Right hindlimb (tissue), 1 donor: ENCODE results near the gene ZMAT3.
"Not testable (repeated sequence)": the region's sequence is repeated elsewhere in the genome, so short reads cannot be mapped to it uniquely, and the experiment has no call there.

Experiments
- DNase-seq: peaks from one replicate; pipeline ENCODE4 v3.0.0-alpha.2; 2018

ZMAT3 gene

GRCh38 chr3:179067839-179068238, 3.8 kb downstream of the ZMAT3 start:
- DNase-seq, result no peak

GRCh38 chr3:179067291-179067690, 4.3 kb downstream of the ZMAT3 start:
- DNase-seq, result no peak

- no peak for DNase-seq
These were observed 7.6 kb downstream of the ZMAT3 start for GRCh38 chr3:179063945-179064560.

DNA sequence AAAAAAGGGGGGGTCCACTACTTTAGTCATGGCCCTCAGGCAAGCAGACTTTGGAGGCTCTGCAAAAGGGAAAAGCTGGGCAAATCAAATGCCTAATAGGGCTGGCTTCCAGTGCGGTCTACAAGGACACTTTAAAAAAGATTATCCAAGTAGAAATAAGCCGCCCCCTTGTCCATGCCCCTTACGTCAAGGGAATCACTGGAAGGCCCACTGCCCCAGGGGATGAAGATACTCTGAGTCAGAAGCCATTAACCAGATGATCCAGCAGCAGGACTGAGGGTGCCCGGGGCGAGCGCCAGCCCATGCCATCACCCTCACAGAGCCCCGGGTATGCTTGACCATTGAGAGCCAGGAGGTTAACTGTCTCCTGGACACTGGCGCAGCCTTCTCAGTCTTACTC, 15.3 kb downstream of the ZMAT3 start:
- no peak for DNase-seq

DNA sequence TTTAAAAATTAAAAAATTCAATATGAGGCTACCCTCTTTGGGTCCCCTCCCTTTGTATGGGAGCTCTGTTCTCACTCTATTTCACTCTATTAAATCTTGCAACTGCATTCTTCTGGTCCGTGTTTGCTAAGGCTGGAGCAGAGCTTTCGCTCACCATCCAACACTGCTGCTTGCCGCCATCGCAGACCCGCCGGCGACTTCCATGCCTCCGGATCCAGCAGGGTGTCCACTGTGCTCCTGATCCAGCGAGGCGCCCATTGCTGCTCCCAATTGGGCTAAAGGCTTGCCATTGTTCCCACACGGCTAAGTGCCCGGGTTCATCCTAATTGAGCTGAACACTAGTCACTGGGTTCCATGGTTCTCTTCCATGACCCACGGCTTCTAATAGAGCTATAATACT, 17.0 kb downstream of the ZMAT3 start:
- not testable (repeated sequence) for DNase-seq

DNA sequence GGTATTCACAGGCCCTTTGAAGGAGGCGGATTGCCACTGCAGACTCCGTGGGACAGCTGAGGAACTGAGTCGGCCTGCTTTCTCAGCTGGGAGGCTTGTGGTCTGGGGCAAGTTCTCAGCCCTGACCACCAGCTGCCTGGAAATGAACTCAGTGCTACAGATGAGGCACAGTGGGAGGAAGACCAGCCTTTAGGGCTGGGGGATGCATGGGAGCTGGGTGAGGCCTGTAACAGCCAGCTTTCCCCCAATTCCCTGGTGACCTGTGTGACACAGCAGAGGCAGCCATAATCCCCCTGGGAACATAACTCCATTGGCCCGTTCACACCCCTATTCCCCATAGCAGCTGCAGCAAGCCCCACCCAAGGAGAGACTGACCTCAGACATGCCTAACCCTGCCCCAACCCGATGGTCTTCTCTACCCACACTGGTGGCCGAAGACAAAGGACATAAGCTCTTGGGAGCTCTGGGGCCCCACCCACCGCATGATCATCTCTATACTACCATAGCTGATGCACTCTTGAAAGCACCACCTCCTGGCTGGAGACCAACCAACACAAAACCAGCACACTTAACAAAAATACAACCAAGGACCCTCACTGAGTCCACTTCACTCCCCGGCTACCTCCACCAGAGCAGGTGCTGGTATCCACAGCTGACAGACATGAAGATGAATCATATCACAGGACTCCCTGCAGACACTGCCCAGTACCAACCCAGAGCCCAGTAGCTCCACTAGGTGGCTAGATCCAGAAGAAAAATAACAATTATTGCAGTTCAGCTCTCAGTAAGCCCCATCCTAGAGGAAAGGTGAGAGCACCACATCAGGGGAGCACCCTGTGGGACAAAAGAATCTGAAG, 24.9 kb downstream of the ZMAT3 start:
- DNase-seq, result no peak

- DNase-seq, result no peak
These were observed 25.7 kb downstream of the ZMAT3 start for GRCh38 chr3:179045719-179046402.

- DNase-seq, result not testable (repeated sequence)
These were observed 32.7 kb downstream of the ZMAT3 start for GRCh38 chr3:179038899-179039251.

- DNase-seq, result no peak
These were observed 33.3 kb downstream of the ZMAT3 start for GRCh38 chr3:179038216-179038898.

- DNase-seq, result no peak
These were observed 34.3 kb downstream of the ZMAT3 start for GRCh38 chr3:179037351-179037750.

GRCh38 chr3:179036626-179037300, 34.8 kb downstream of the ZMAT3 start:
- DNase-seq, result no peak

GRCh38 chr3:179036226-179036625, 35.4 kb downstream of the ZMAT3 start:
- no peak for DNase-seq

- DNase-seq, result no peak
These were observed 36.4 kb downstream of the ZMAT3 start for GRCh38 chr3:179035232-179035631.

DNA sequence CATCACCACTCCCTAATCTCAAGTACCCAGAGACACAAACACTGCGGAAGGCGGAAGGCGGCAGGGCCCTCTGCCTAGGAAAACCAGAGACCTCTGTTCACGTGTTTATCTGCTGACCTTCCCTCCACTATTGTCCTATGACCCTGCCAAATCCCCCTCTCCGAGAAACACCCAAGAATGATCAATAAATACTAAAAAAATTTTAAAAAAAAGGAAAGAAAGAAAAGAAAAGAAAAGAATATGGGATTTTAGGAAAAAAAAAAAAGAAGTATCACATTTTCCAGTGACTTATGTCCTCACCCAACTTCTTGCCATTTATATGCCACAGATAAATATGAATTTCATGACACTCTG, 38.3 kb downstream of the ZMAT3 start:
- not testable (repeated sequence) for DNase-seq

- not testable (repeated sequence) for DNase-seq
These were observed 38.9 kb downstream of the ZMAT3 start for GRCh38 chr3:179032454-179033303.

DNA sequence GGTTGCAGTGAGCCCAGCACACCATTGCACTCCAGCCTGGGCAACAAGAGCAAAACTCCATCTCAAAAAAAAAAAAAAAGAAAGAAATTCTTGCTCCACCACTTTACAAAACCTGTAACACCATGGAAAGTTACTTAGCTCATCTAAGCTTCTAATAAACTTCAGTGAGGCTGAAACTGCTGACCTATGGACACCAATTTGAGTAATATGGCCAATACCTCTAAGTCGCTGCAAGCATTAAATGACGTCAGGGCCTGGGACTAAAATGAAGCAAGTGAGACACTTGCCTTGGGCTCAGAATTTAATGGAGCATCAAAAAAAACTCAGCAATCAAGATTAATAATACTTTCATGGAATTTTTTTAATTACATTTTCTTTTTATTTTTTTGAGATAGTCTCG, 42.5 kb downstream of the ZMAT3 start:
- DNase-seq, result no peak

DNA sequence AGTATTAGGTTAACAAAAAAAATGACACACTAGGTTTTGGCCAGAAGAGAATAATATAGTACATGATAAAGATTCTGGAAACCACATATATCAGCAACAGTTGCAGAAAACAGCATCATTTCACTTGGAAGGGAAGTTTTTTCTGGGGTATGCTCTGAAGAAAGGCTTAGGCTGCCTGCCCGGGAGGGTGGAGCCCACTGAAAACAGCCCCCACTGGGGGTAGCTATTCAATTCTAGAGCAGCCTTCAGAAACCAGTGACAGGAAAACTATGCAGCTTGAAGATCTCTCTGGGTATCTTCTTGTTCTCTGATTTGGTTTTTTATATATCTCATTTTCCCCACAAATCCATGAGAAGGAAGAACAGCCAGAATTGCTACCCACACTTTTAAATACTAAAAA, 43.2 kb downstream of the ZMAT3 start:
- DNase-seq, result no peak

DNA sequence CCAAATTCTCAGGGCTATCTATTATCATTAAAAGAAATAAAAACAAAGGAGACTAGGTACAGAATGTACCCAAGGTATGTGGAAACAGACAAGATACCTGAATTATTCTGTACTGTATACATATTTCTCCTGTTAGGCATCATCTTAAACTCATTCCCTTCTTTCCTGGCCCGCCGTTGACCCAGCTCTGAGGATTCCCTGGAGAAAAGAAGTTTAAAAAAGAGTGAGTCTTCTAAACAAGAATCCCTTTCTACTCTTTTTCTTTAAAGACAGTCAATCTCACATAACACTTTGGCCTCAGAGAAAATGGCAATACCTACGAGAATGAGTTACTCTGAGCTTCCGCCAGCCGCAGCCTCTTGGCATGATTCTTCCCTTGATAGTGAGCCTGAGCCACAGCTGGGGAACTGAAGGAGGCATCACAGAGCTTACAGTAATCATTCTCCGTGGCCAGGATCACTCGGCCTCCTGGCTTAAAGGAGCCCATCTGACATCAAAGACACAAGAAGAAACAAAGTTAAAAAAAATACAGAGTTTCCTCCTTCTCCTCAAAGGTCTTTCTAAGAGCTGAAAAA, 44.2 kb downstream of the ZMAT3 start:
- no peak for DNase-seq

DNA sequence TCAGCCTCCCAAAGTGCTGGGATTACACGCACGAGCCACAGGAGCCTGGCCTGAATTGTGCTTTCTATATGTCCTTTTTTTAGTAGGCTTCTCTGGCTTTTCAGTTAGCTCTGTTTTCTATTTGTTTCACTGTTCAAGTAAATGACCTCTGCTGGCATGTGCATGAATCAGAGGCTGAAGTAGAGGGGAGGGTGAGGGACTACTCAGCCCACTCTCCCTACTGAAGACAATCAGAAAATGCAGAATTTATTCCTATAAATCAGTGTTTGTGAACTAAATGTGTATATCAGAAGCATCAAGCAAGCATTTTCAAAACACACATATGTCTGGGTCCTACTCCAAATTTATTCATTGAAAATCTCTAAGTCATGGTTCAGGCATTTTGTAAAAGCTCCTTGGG, 45.0 kb downstream of the ZMAT3 start:
- DNase-seq, result no peak

DNA sequence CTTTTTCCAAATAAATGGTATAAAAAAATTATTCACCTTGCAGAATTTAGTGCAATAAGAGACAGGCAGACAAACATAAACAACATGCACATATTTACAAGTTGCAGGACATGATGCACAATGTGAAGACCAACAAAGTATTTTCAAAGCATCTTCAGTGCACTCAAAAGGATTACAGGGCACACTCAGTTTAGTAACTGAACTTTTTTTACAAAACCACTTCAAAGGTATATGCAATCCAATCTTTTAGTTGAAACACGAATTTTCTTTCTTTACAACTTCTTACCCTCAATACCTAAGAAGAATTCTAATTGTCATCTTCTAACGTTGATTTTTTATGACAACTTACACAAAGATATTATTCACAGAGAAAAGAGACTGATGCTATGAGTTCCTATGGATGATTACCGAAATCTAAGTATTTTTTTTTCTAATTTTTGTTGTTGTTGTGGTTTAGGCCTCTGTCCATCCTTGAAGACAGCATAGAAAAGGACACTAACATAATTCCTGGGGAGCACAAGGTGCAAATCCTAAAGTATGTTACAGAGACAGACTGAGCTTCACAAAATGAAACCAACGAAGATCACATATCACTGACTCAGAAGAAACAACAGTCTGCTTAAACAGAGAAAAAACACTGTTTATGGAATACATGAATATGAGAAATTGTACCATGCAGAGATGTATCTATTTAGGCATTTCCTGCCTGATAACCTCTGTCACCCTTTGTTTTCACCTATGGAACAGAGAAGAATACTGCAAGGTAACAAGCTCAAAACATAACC, 50.3 kb downstream of the ZMAT3 start:
- no peak for DNase-seq

DNA sequence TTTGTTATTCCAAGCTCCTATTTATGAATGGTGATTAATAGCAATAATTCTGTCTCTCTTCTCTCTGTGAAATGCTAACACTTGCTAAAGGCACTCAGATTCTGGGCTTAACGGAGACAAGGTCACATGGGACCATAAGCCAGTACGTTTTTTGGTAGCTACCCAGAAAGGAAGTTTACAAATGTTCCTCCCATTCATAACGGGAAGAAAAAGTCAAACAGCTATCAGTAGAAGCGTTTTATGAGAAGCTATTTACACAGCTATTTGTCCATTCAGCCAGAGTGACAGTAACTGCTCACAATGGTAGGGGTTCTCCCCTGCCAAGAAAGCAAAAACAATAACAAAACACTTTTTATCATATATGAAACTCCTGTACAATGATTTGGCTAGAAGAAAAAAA, 51.5 kb downstream of the ZMAT3 start:
- DNase-seq, result no peak
